Glomerular endothelial cell (primary cell): ENCODE results near the gene ARHGEF3. TPM values are rescaled to one million over a fixed set of nuclear protein-coding genes. Genes with fewer than 3 reads are reported as not detected.

Source experiments
- DNase-seq: peaks from one replicate; pipeline ENCODE4 v3.0.0-alpha.2; 2011; ENCODE audit warnings: low read depth, low spot score; ENCODE audit errors: extremely low read depth
- total RNA-seq: library from RNA; depleted of rRNA; stranded (reverse); fragments of >200 nt; gene quantifications from 2 replicates; pipeline ENCODE4 v1.2.3, GENCODE V29; 2015

The ARHGEF3 gene
- total RNA-seq, 1 donor from 2014 or later = 24.6 TPM

GRCh38 chr3:56799251-56799882, 2.4 kb downstream of the ARHGEF3 start:
- peak; percentile 78 for DNase-seq

- no peak for DNase-seq
Observed at GRCh38 chr3:56796996-56797395, 4.8 kb downstream of the ARHGEF3 start.

GRCh38 chr3:56796202-56796601, 5.5 kb downstream of the ARHGEF3 start:
- DNase-seq = no peak

- DNase-seq = no peak
Observed at GRCh38 chr3:56795829-56796185, 5.9 kb downstream of the ARHGEF3 start.

- no peak for DNase-seq
Observed at GRCh38 chr3:56795097-56795828, 6.5 kb downstream of the ARHGEF3 start.

GRCh38 chr3:56792193-56792592, 9.6 kb downstream of the ARHGEF3 start:
- no peak for DNase-seq

GRCh38 chr3:56790016-56790821, 11.5 kb downstream of the ARHGEF3 start:
- DNase-seq = no peak

GRCh38 chr3:56789076-56789475, 12.7 kb downstream of the ARHGEF3 start:
- DNase-seq = no peak

GRCh38 chr3:56788521-56788920, 13.2 kb downstream of the ARHGEF3 start:
- no peak for DNase-seq

- DNase-seq = no peak
Observed at GRCh38 chr3:56787784-56788256, 13.9 kb downstream of the ARHGEF3 start.

- DNase-seq = no peak
Observed at GRCh38 chr3:56787258-56787775, 14.4 kb downstream of the ARHGEF3 start.

- DNase-seq = no peak
Observed at GRCh38 chr3:56785499-56785898, 16.2 kb downstream of the ARHGEF3 start.

GRCh38 chr3:56784448-56785001, 17.2 kb downstream of the ARHGEF3 start:
- no peak for DNase-seq

- DNase-seq = no peak
Observed at GRCh38 chr3:56783644-56784447, 17.9 kb downstream of the ARHGEF3 start.

GRCh38 chr3:56782906-56783305, 18.8 kb downstream of the ARHGEF3 start:
- DNase-seq = no peak

GRCh38 chr3:56782215-56782614, 19.5 kb downstream of the ARHGEF3 start:
- DNase-seq = no peak

- no peak for DNase-seq
Observed at GRCh38 chr3:56781762-56782161, 20.0 kb downstream of the ARHGEF3 start.

GRCh38 chr3:56780936-56781335, 20.8 kb downstream of the ARHGEF3 start:
- DNase-seq = no peak

GRCh38 chr3:56778893-56779292, 22.9 kb downstream of the ARHGEF3 start:
- DNase-seq = no peak

- no peak for DNase-seq
Observed at GRCh38 chr3:56776556-56776950, 25.2 kb downstream of the ARHGEF3 start.
